ENCODE measurements around the gene ITGA5. TPM values are rescaled to one million over a fixed set of nuclear protein-coding genes. Genes with fewer than 3 reads are reported as not detected.

Gene ITGA5
- total and polyA plus RNA-seq, 2 of the 13 experiments (the other 11 are each of a cell fraction or from before 2014, with no cell fraction given): 0.20 to 0.40 TPM

GRCh38 chr12:54370171-54370730, 48.8 kb downstream of the ITGA5 start (continued):
- TF ChIP-seq, protein P1, sequence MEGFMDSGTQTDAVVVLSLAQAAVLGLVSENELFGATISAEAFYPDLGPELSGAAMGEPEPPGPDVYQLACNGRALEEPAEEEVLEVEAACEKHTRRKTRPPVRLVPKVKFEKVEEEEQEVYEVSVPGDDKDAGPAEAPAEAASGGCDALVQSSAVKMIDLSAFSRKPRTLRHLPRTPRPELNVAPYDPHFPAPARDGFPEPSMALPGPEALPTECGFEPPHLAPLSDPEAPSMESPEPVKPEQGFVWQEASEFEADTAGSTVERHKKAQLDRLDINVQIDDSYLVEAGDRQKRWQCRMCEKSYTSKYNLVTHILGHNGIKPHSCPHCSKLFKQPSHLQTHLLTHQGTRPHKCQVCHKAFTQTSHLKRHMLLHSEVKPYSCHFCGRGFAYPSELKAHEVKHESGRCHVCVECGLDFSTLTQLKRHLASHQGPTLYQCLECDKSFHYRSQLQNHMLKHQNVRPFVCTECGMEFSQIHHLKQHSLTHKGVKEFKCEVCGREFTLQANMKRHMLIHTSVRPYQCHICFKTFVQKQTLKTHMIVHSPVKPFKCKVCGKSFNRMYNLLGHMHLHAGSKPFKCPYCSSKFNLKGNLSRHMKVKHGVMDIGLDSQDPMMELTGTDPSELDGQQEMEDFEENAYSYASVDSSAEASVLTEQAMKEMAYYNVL (CRISPR knock-in tag; IDR thresholded peaks at IDR 0.05; ENCODE audit: borderline replicate concordance): no peak
- TF ChIP-seq ZBTB33 (CRISPR knock-in tag; IDR thresholded peaks at IDR 0.05): peak; percentile 89
- TF ChIP-seq CBFB (CRISPR knock-in tag; IDR thresholded peaks at IDR 0.05): no peak
- TF ChIP-seq TRIM24 (CRISPR knock-in tag; IDR thresholded peaks at IDR 0.05): no peak
- no peak for TF ChIP-seq ZNF230 (CRISPR knock-in tag; IDR thresholded peaks at IDR 0.05)

DNA sequence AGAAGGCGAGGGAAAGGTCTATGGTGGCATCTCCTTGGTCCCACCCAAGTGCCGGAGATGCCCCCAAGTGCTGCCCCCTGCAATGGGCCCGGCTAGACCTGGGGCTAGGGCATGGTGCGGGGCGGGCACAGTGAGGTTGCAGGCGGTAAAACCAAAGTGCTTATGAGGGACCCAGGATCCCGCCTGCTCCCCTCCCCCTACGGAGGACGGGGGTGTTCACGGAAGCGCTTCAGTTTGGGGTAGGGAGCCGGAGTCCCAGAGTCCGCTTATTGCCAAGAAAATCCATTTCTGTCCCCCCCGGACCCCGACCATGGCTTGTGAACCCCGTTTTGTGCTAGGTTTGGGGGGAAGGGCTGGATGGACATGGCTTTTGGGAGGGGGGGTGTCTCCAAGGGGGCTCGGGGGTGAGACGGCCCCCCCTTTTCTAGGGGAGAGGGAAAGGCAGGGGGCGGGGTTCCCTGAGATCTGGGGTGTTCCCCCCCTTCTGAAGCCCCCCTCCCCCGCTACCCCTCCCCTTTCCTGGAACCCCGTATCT, 49.4 kb downstream of the ITGA5 start:
- ATAC-seq (no peak), DNase-seq (ENCODE audit: low spot score) (no peak), FAIRE-seq (no peak)
- H3K4me1 ChIP-seq (ENCODE audit: insufficient read depth, low read length): peaks cover 21% of the 10 kb centered on the region
- H3K36me3 ChIP-seq (replicated peaks in 1 of 2; ENCODE audit: control insufficient read depth in 1 of 2, insufficient read depth in 2 of 2, low read length in 2 of 2): no peaks in the 10 kb centered on the region
- H4K20me1 ChIP-seq (ENCODE audit: insufficient read depth, low read length): no peaks in the 10 kb centered on the region
- WGBS (ENCODE audit: low lambda C conversion rate): 58% methylated on average over 13 of the region's 21 CpGs
- intact Hi-C loops (cut with micrococcal nuclease; ENCODE audit: unreplicated experiment): loop anchor here (5.0 to 10.0 kb wide), 2 partner anchors 132 to 365 kb away; partner anchors contain the start of genes HOXC8 and HOXC9
- no TSS peak for BruUV-seq (replicated peaks)
- H3K79me2 ChIP-seq (ENCODE audit: insufficient read depth, low read length): no peaks in the 10 kb centered on the region
- H3K4me2 ChIP-seq (ENCODE audit: low read depth, low read length): no peak overlapping the region
- in situ Hi-C loops (cut with HindIII; ENCODE audit: extremely low pct_ligation_motif_present, low pct_unique_long_range_greater_than_20kb): loop anchor here (5.0 to 10.0 kb wide), 3 partner anchors 117 to 375 kb away; no protein-coding TSS in a partner anchor
- H3K9me3 ChIP-seq (ENCODE audit: low read length): no peaks in the 10 kb centered on the region
- ChIA-PET POLR2A (interaction anchor here (0.7 kb wide), 1 partner anchor 9 kb away, joined by 4 read pairs; no protein-coding TSS in a partner anchor), CTCF (ENCODE audit: low intra/inter-chr PET ratio, low total read pairs) (interaction anchor here (1.6 to 3.9 kb wide), 2 partner anchors 10 to 150 kb away, joined by 10 to 27 read pairs; no protein-coding TSS in a partner anchor)
- H3K27ac ChIP-seq (ENCODE audit: extremely low read length, insufficient read depth, low read length): no peak overlapping the region
- H3K9ac ChIP-seq (ENCODE audit: insufficient read depth, low read depth, low read length): no peak overlapping the region
- no peak overlapping the region for H3K4me3 ChIP-seq (replicated peaks in 1 of 3; ENCODE audit: insufficient read depth in 1 of 3, low read depth in 2 of 3, low read length in 3 of 3)
- H3K27me3 ChIP-seq (ENCODE audit: control insufficient read depth in 1 of 2, insufficient read depth in 2 of 2, low read length in 2 of 2): peaks cover 1 to 12% of the 10 kb centered on the region in 2 experiments; a peak in 2 of 5 replicates
- TF ChIP-seq ZNF124 (CRISPR knock-in tag; IDR thresholded peaks at IDR 0.05): no peak
- no peak for TF ChIP-seq ARHGAP35 (CRISPR knock-in tag; IDR thresholded peaks at IDR 0.05; ENCODE audit: borderline replicate concordance)
- no peak for TF ChIP-seq MYNN (CRISPR knock-in tag; IDR thresholded peaks at IDR 0.05; ENCODE audit: low read depth)
- no peak for TF ChIP-seq GMEB2 (CRISPR knock-in tag; IDR thresholded peaks at IDR 0.05; ENCODE audit: low read depth)
- no peak for TF ChIP-seq RFX5 (IDR thresholded peaks at IDR 0.05; ENCODE audit: low read depth, low read length)
- no peak for TF ChIP-seq FOXK2 (IDR thresholded peaks at IDR 0.05)
- no peak for TF ChIP-seq NFE2L2 (IDR thresholded peaks at IDR 0.05; ENCODE audit: low read length)
- TF ChIP-seq PHB2 (IDR thresholded peaks at IDR 0.05; ENCODE audit: partially characterized antibody): no peak
- no peak for TF ChIP-seq ZFP1 (CRISPR knock-in tag; IDR thresholded peaks at IDR 0.05)
- TF ChIP-seq HNF4G (IDR thresholded peaks at IDR 0.05; ENCODE audit: borderline replicate concordance, low read depth, low read length): no peak
- TF ChIP-seq HNF4G (CRISPR knock-in tag; IDR thresholded peaks at IDR 0.05; ENCODE audit: borderline replicate concordance, low read depth): no peak
- no peak overlapping the region for H2AFZ ChIP-seq (ENCODE audit: low read length)
